Immature natural killer cell (primary cell): Measurements from ENCODE around the gene PDE6H. TPM values are rescaled to one million over a fixed set of nuclear protein-coding genes. Genes with fewer than 3 reads are reported as not detected.
A peak's percentile ranks its signal among the peaks of the same experiment; 100 is the strongest.

Source experiments
- DNase-seq, 3 donors: peaks; one replicate each; pipeline ENCODE4 v3.0.0; 2022; ENCODE audit warnings: mixed read lengths in 1 of 3
- H3K27ac Mint-ChIP-seq, 6 donors: one replicate each; pipeline ENCODE4 v1.8.0; 2020; ENCODE audit warnings: mixed read lengths in 6 of 6, mild to moderate bottlenecking in 5 of 6, inconsistent platforms in 4 of 6, moderate library complexity in 3 of 6
- H3K27me3 Mint-ChIP-seq, 3 donors: one replicate each; pipeline ENCODE4 v1.8.0; 2020 to 2021; ENCODE audit warnings: low read depth in 3 of 3, mild to moderate bottlenecking in 3 of 3, mixed read lengths in 3 of 3, moderate library complexity in 3 of 3, inconsistent platforms in 1 of 3
- H3K36me3 Mint-ChIP-seq, 3 donors: one replicate each; pipeline ENCODE4 v1.8.0; 2020; ENCODE audit warnings: mixed read lengths in 3 of 3, inconsistent platforms in 2 of 3, mild to moderate bottlenecking in 2 of 3
- H3K4me1 Mint-ChIP-seq, 2 donors: one replicate each; pipeline ENCODE4 v1.8.0; 2020; ENCODE audit warnings: inconsistent platforms in 2 of 2, mild to moderate bottlenecking in 2 of 2, mixed read lengths in 2 of 2, moderate library complexity in 1 of 2
- H3K4me3 Mint-ChIP-seq, 5 donors: one replicate each; pipeline ENCODE4 v1.8.0; 2020; ENCODE audit warnings: mild to moderate bottlenecking in 5 of 5, mixed read lengths in 5 of 5, inconsistent platforms in 3 of 5, moderate library complexity in 3 of 5
- H3K9me3 Mint-ChIP-seq, 6 donors: one replicate each; pipeline ENCODE4 v1.8.0; 2020; ENCODE audit warnings: mild to moderate bottlenecking in 6 of 6, mixed read lengths in 6 of 6, inconsistent platforms in 4 of 6, moderate library complexity in 3 of 6
- polyA plus RNA-seq, 3 donors: library from polyadenylated mRNA; unstranded; fragments of 300-500 nt; fragmentation: Illumina TruSeq; gene quantifications; one replicate each; pipeline ENCODE4 v1.2.3, GENCODE V29; 2021

The PDE6H gene
- polyA plus RNA-seq, 3 donors from 2014 or later = not detected

GRCh38 chr12:14986449-14986848, 13.6 kb downstream of the PDE6H start:
- DNase-seq = no peak
- Mint-ChIP-seq H3K27me3 (peaks cover 2 to 3% (median 2%) of the 10 kb centered on the region in 3 donors), H3K4me3 (no peak overlapping the region), H3K36me3 (no peaks in the 10 kb centered on the region), H3K27ac (no peak overlapping the region), H3K9me3 (no peaks in the 10 kb centered on the region), H3K4me1 (peaks cover 6 to 10% of the 10 kb centered on the region in 2 donors)

GRCh38 chr12:14988035-14988434, 15.2 kb downstream of the PDE6H start:
- no peaks in the 10 kb centered on the region for H3K9me3 Mint-ChIP-seq
- DNase-seq = no peak
- no peaks in the 10 kb centered on the region for H3K36me3 Mint-ChIP-seq
- peaks cover 3 to 4% of the 10 kb centered on the region in 2 donors for H3K4me1 Mint-ChIP-seq
- peaks cover 2 to 4% (median 2%) of the 10 kb centered on the region in 3 donors for H3K27me3 Mint-ChIP-seq
- no peak overlapping the region for H3K27ac Mint-ChIP-seq
- no peak overlapping the region for H3K4me3 Mint-ChIP-seq

DNA sequence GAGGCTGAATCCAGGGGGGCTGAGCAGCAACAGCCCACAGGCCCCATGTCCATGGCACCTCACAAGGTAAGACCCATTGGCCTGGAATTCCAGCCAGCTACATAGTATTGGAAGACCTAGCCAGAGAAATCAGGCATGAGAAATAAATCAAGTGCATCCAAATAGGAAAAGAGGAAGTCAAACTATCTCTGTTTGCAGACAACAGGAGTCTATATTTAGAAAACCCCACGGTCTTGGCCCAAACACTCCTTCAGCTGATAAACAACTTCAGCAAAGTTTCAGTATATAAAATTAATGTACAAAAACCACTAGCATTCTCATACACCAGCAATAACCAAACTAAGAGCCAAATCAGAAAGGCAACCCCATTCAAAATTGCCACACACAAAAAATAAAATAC, 16.9 kb downstream of the PDE6H start:
- no peak overlapping the region for H3K27ac Mint-ChIP-seq
- no peak for DNase-seq
- no peaks in the 10 kb centered on the region for H3K36me3 Mint-ChIP-seq
- no peaks in the 10 kb centered on the region for H3K4me1 Mint-ChIP-seq
- H3K9me3 Mint-ChIP-seq = no peaks in the 10 kb centered on the region
- H3K4me3 Mint-ChIP-seq = no peak overlapping the region
- peaks cover 2 to 4% (median 2%) of the 10 kb centered on the region in 3 donors for H3K27me3 Mint-ChIP-seq

DNA sequence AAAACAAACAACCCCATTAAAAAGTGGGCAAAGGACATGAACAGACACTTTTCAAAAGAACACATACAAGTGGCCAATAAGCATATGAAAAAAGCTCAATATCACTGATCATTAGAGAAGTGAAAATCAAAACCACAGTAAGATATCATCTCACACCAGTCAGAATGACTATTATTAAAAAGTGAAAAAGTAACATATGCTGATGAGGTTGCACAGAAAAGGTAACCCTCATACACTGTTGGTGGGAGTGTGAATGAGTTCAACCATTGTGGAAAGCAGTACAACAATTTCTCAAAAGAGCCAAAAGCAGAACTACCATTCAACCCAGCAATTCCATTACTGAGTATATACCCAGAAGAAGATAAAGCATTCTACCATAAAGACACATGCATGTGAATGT, 18.2 kb downstream of the PDE6H start:
- Mint-ChIP-seq H3K9me3 (no peaks in the 10 kb centered on the region), H3K36me3 (no peaks in the 10 kb centered on the region), H3K4me1 (peaks cover 0 to 2% of the 10 kb centered on the region in 2 donors), H3K4me3 (no peak overlapping the region), H3K27ac (no peak overlapping the region), H3K27me3 (peaks cover 2 to 4% (median 2%) of the 10 kb centered on the region in 3 donors)
- no peak for DNase-seq

GRCh38 chr12:14992673-14993072, 19.8 kb downstream of the PDE6H start:
- Mint-ChIP-seq H3K27me3 (peaks cover 2 to 3% (median 3%) of the 10 kb centered on the region in 3 donors), H3K36me3 (no peaks in the 10 kb centered on the region), H3K4me3 (no peak overlapping the region), H3K4me1 (peaks cover 0 to 2% of the 10 kb centered on the region in 2 donors), H3K9me3 (no peaks in the 10 kb centered on the region), H3K27ac (no peak overlapping the region)
- no peak for DNase-seq

DNA sequence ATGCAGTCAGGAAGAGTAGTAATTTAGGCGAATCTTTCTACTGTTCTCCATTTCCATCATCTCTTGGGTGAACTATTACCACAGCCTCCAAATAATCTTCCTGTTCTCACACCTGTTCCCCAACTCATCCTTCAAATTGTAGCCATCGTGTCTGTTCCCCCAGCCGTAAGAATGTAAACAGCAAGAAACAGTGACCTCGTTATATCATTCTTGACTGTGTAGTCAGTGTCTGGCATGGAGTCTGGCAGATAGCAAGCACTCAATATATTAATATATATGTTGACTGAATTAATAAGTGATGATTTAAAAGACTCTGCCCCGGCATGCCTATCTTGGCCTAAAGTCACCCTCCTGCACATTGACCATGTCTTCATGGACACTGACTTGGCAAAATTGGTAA, 20.3 kb downstream of the PDE6H start:
- H3K4me1 Mint-ChIP-seq = peaks cover 0 to 2% of the 10 kb centered on the region in 2 donors

DNA sequence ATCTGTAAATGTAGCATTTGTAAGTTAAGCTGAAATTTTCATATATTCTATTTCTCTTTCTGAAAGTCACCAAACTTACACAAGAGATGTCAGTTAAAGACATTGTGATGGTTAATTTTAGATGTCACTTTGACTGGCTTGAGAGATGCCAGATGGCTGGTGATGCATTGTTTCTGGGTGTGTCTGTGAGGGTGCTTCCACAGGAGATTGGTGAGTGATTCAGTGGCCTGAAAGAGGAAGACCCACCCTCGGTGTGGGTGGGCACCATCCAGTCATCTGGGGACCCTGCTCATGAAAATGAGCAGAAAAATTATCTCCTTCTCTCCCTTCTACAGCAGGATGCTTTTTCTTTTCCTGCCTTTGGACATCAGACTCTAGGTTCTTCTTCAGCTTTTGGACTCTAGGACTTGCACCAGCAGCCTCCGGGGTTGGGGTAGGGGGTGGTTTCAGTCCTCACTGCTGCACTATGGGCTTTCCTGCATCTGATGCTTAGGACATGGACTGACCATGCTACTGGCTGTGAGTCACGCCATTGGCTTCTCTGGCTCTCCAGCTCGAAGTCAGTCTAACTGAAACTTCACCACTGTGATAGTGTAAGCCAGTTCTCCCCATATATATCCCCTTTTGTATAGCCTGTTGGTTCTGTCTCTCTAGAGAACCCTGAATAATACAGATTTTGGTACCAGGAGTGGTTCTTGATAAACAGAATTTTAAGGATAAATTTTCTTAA, 20.9 kb downstream of the PDE6H start:
- H3K4me1 Mint-ChIP-seq = peaks cover 0 to 2% of the 10 kb centered on the region in 2 donors
- DNase-seq = no peak
- no peaks in the 10 kb centered on the region for H3K9me3 Mint-ChIP-seq
- H3K27me3 Mint-ChIP-seq = peaks cover 3 to 7% (median 5%) of the 10 kb centered on the region in 3 donors
- H3K27ac Mint-ChIP-seq = no peak overlapping the region
- H3K36me3 Mint-ChIP-seq = no peaks in the 10 kb centered on the region
- no peak overlapping the region for H3K4me3 Mint-ChIP-seq

More for the DNA sequence above, 20.3 kb downstream of the PDE6H start:
- DNase-seq = no peak
- no peaks in the 10 kb centered on the region for H3K36me3 Mint-ChIP-seq
- peaks cover 2 to 5% (median 3%) of the 10 kb centered on the region in 3 donors for H3K27me3 Mint-ChIP-seq
- H3K4me3 Mint-ChIP-seq = no peak overlapping the region
- H3K9me3 Mint-ChIP-seq = no peaks in the 10 kb centered on the region
- H3K27ac Mint-ChIP-seq = no peak overlapping the region

- H3K9me3 Mint-ChIP-seq = no peaks in the 10 kb centered on the region
- H3K4me3 Mint-ChIP-seq = no peak overlapping the region
- DNase-seq = no peak
- no peaks in the 10 kb centered on the region for H3K36me3 Mint-ChIP-seq
- H3K27ac Mint-ChIP-seq = no peak overlapping the region
- peaks cover 1 to 11% (median 3%) of the 10 kb centered on the region in 3 donors for H3K27me3 Mint-ChIP-seq
- peaks cover 0 to 2% of the 10 kb centered on the region in 2 donors for H3K4me1 Mint-ChIP-seq
Measured at GRCh38 chr12:14994610-14995009, 21.8 kb downstream of the PDE6H start.

- Mint-ChIP-seq H3K9me3 (no peaks in the 10 kb centered on the region), H3K27ac (peak overlapping the region in 1 of 6 donors; percentile 27), H3K4me1 (peaks cover 0 to 2% of the 10 kb centered on the region in 2 donors), H3K27me3 (peaks cover 3 to 15% (median 3%) of the 10 kb centered on the region in 3 donors), H3K36me3 (no peaks in the 10 kb centered on the region), H3K4me3 (no peak overlapping the region)
- DNase-seq = peak; percentile 49 to 61 (median 60)
Measured at GRCh38 chr12:14995583-14996425, 23.0 kb downstream of the PDE6H start.

DNA sequence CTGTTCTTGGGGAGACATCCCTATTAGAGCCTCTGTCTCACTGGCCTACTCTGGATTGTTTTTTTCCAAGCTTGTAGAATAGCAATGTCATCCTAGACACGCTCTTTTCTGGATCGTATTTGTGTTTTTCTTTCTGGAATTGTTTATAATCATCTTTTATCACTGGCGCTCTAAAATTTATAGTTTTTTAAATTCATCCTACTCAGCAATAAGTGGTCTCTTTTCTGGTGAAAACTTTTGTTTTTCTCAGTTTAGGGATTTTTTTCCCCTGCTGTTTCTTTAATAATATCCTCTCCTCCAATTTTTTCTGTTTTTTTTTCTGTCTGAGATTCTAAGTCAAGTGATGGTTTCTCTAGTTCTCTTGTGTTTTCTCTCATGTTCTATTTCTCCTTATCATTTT, 25.2 kb downstream of the PDE6H start:
- Mint-ChIP-seq H3K27ac (no peak overlapping the region), H3K9me3 (no peaks in the 10 kb centered on the region), H3K4me1 (peaks cover 0 to 2% of the 10 kb centered on the region in 2 donors), H3K27me3 (peaks cover 3 to 21% (median 6%) of the 10 kb centered on the region in 3 donors), H3K36me3 (no peaks in the 10 kb centered on the region), H3K4me3 (no peak overlapping the region)
- no peak for DNase-seq

GRCh38 chr12:14999021-14999694, 26.3 kb downstream of the PDE6H start:
- no peak for DNase-seq
- Mint-ChIP-seq H3K36me3 (no peaks in the 10 kb centered on the region), H3K9me3 (no peaks in the 10 kb centered on the region), H3K27me3 (peaks cover 3 to 24% (median 7%) of the 10 kb centered on the region in 3 donors), H3K4me1 (peaks cover 0 to 2% of the 10 kb centered on the region in 2 donors), H3K4me3 (no peak overlapping the region), H3K27ac (no peak overlapping the region)

- no peak overlapping the region for H3K4me3 Mint-ChIP-seq
- peaks cover 3 to 24% (median 10%) of the 10 kb centered on the region in 3 donors for H3K27me3 Mint-ChIP-seq
- no peaks in the 10 kb centered on the region for H3K9me3 Mint-ChIP-seq
- no peaks in the 10 kb centered on the region for H3K36me3 Mint-ChIP-seq
- H3K4me1 Mint-ChIP-seq = peaks cover 0 to 2% of the 10 kb centered on the region in 2 donors
- DNase-seq = no peak
- H3K27ac Mint-ChIP-seq = no peak overlapping the region
Measured at GRCh38 chr12:14999695-15000365, 27.0 kb downstream of the PDE6H start.

DNA sequence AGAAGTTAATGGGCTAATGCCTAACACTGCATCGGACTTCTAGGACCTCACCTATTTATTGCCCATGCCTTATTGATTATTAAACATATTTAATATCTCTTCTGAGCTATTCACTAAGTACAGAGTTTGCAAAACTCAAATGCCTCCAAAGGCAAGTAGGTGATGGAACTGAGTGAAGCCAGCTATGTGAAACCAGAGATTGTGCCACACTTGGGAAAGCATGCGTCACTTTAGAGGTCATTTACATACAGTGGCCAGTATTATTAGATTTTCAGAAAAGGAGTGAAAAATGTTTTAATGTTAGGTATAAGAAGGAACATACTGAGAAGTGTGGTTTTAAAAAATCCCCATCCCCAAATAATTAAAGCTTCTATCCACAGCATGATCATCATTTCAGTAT, 27.7 kb downstream of the PDE6H start:
- no peaks in the 10 kb centered on the region for H3K9me3 Mint-ChIP-seq
- H3K27ac Mint-ChIP-seq = no peak overlapping the region
- no peaks in the 10 kb centered on the region for H3K36me3 Mint-ChIP-seq
- H3K27me3 Mint-ChIP-seq = peaks cover 4 to 24% (median 10%) of the 10 kb centered on the region in 3 donors
- H3K4me1 Mint-ChIP-seq = peaks cover 0 to 2% of the 10 kb centered on the region in 2 donors
- DNase-seq = no peak
- H3K4me3 Mint-ChIP-seq = no peak overlapping the region
